ENCODE data around the gene QARS1. TPM values are rescaled to one million over a fixed set of nuclear protein-coding genes. Genes with fewer than 3 reads are reported as not detected.
A peak's percentile ranks its signal among the peaks of the same experiment; 100 is the strongest.

Gene QARS1
- total and polyA plus RNA-seq, 2 of the 8 experiments (the other 6 are each of a cell fraction or from before 2014, with no cell fraction given), result 353 to 581 TPM

GRCh38 chr3:49133226-49133951 is 28.8 kb upstream of the QARS1 start:
- Histone ChIP-seq H3K18ac (ENCODE audit: extremely low read depth, low read length) (peak overlapping the region; percentile 75), H2BK15ac (ENCODE audit: low read length) (peak overlapping the region; percentile 25; the same call in 1 of the 2 replicates), H3K27me3 (replicated peaks in 1 of 4; ENCODE audit: control insufficient read depth in 3 of 4, extremely low read depth in 1 of 4, insufficient read depth in 3 of 4, low read length in 3 of 4) (no peaks in the 10 kb centered on the region; a peak in 2 of 7 replicates), H3K4me1 (replicated peaks in 1 of 4; ENCODE audit: control insufficient read depth in 3 of 4, insufficient read depth in 4 of 4, low read length in 3 of 4) (peaks cover 0 to 8% (median 7%) of the 10 kb centered on the region in 4 experiments; a peak in 6 of 7 replicates), H2AFZ (ENCODE audit: low read length) (peak overlapping the region; percentile 95), H4K8ac (ENCODE audit: extremely low read depth, insufficient read depth, low read length) (peak overlapping the region; percentile 87; the same call in 1 of the 2 replicates), H2BK5ac (ENCODE audit: low read depth, low read length) (peak overlapping the region; percentile 69; the same call in 1 of the 2 replicates), H3K23ac (ENCODE audit: insufficient read length) (no peak overlapping the region), H3K79me2 (ENCODE audit: control insufficient read depth in 1 of 2, insufficient read depth in 2 of 2, low read length in 2 of 2) (no peaks in the 10 kb centered on the region), H3K9ac (replicated peaks in 1 of 4; ENCODE audit: extremely low read depth in 1 of 4, low read depth in 3 of 4, low read length in 3 of 4) (peak overlapping the region in 3 of 4 experiments; percentile 31 to 62 (median 46); a peak in 5 of 7 replicates), H2AK5ac (ENCODE audit: low read depth, low read length) (no peak overlapping the region), H3K23me2 (ENCODE audit: low read depth, low read length) (peaks cover 12% of the 10 kb centered on the region), H3K4me2 (ENCODE audit: insufficient read depth in 1 of 2, low read depth in 2 of 2, low read length in 2 of 2) (peak overlapping the region; percentile 76 to 90), H2BK12ac (ENCODE audit: low read depth, low read length) (peak overlapping the region; percentile 41; the same call in 1 of the 2 replicates), H3K56ac (replicated peaks; ENCODE audit: insufficient read length, low read depth, low read length) (peak overlapping the region; percentile 87), H4K5ac (ENCODE audit: insufficient read length, low read depth, low read length) (peak overlapping the region; percentile 90), H3K27ac (ENCODE audit: low read depth, low read length) (peak overlapping the region; percentile 43; the same call in 1 of the 2 replicates), H3K79me1 (ENCODE audit: low read depth, low read length) (0 out of 2 replicates have a peak, but pooled peaks cover 4% of the 10 kb centered on the region), H3K14ac (ENCODE audit: insufficient read length) (peak overlapping the region; percentile 70), H3K36me3 (ENCODE audit: control insufficient read depth in 2 of 4, insufficient read depth in 4 of 4, low read length in 3 of 4) (0 out of 8 replicates have a peak, but pooled peaks cover 0 to 2% (median 0%) of the 10 kb centered on the region in 4 experiments), H2BK120ac (replicated peaks; ENCODE audit: low read depth, low read length) (peak overlapping the region; percentile 93), H3K4ac (replicated peaks; ENCODE audit: insufficient read length, low read depth, low read length) (peak overlapping the region; percentile 60), H3K9me3 (ENCODE audit: insufficient read depth in 2 of 2, low read depth in 1 of 2, low read length in 1 of 2) (no peaks in the 10 kb centered on the region), H3K4me3 (ENCODE audit: extremely low read depth in 1 of 4, insufficient read depth in 2 of 4, low read depth in 3 of 4, low read length in 4 of 4) (peak overlapping the region; percentile 62 to 92 (median 81)), H2BK20ac (ENCODE audit: low read length) (no peak overlapping the region), H4K20me1 (replicated peaks in 1 of 2; ENCODE audit: control insufficient read depth in 1 of 2, insufficient read depth in 2 of 2, low read length in 2 of 2) (peaks cover 0 to 4% of the 10 kb centered on the region in 2 experiments), H4K91ac (replicated peaks; ENCODE audit: insufficient read length, low read length) (peak overlapping the region; percentile 79)
- no peak for FAIRE-seq
- CTCF ChIA-PET (ENCODE audit: partially characterized antibody), result interaction anchor here (0.5 to 5.5 kb wide), 15 partner anchors 12 to 311 kb away, joined by 3 to 43 read pairs (median 3); partner anchors contain the start of gene USP19
- POLR2A ChIA-PET (ENCODE audit: partially characterized antibody), result interaction anchor here (0.6 to 2.4 kb wide), 18 partner anchors 9 to 781 kb away, joined by 3 to 14 read pairs (median 3); partner anchors contain the start of genes DAG1, NDUFAF3, QARS1 and QRICH1
- 1% methylated on average over 19 of the region's 30 CpGs; no CpG with 5 or more reads in 1 of the 2 experiments for WGBS, 2 experiments (ENCODE audit: extremely low coverage in 1 of 2, insufficient coverage in 1 of 2, insufficient read length in 1 of 2, insufficient replicate concordance in 2 of 2, low coverage in 1 of 2, low lambda C conversion rate in 2 of 2, missing lambda C conversion rate in 1 of 2)
- DNase-seq (ENCODE audit: low read depth in 1 of 2, low spot score in 2 of 2), result peak in 1 of 2 experiments; percentile 85
- no peak for TF ChIP-seq MAX (IDR thresholded peaks at IDR 0.05)
- no peak for TF ChIP-seq USF2 (IDR thresholded peaks at IDR 0.05; ENCODE audit: low read length)
- no peak for TF ChIP-seq RBBP5 (IDR thresholded peaks at IDR 0.05; ENCODE audit: borderline replicate concordance, low read depth, low read length)
- no peak for TF ChIP-seq SRF (IDR thresholded peaks at IDR 0.05; ENCODE audit: low read depth, low read length)
- no peak for TF ChIP-seq MAFK (IDR thresholded peaks at IDR 0.05; ENCODE audit: low read depth, low read length)
- no peak for TF ChIP-seq FOSL1 (IDR thresholded peaks at IDR 0.05; ENCODE audit: insufficient read depth, low read depth, low read length)
- no peak for TF ChIP-seq RXRA (IDR thresholded peaks at IDR 0.05; ENCODE audit: insufficient read depth, low read depth, low read length)
- TF ChIP-seq SIN3A (conservative IDR thresholded peaks at IDR 0.05 in 1 of 2, IDR thresholded peaks at IDR 0.05 in 1 of 2; ENCODE audit: low read depth in 1 of 2, low read length in 2 of 2), result peak; percentile 44 to 58; a peak in 1 of 4 replicates
- no peak for TF ChIP-seq CBX5 (IDR thresholded peaks at IDR 0.05; ENCODE audit: low read depth, low read length)

Measured in H1 (cell line).